Neural cell (in vitro differentiated cells): Measurements from ENCODE around the gene PRDM2. TPM values are rescaled to one million over a fixed set of nuclear protein-coding genes. Genes with fewer than 3 reads are reported as not detected.

Experiments used
- H2AFZ ChIP-seq: fragments of 200-600, 300-800 bp; sonication (generic), shearing (Covaris generic); 2 replicates; pipeline ENCODE4 v1.6.0; 2014; ENCODE audit warnings: low read depth, mild to moderate bottlenecking, antibody characterized with exemption, low read length, moderate library complexity
- H3F3A ChIP-seq: fragments of 200-600 bp; shearing (Covaris generic); 2 replicates; pipeline ENCODE4 v1.6.1; 2016; ENCODE audit warnings: mild to moderate bottlenecking, moderate library complexity, mixed read lengths, antibody characterized with exemption, low read length; ENCODE audit not compliant: insufficient read depth, poor library complexity, severe bottlenecking
- H3K27ac ChIP-seq: fragments of 200-600, 300-800 bp; sonication (generic), shearing (Covaris generic); 2 replicates; pipeline ENCODE4 v1.5.1; 2014; ENCODE audit warnings: mild to moderate bottlenecking, low read length, moderate library complexity
- H3K27me3 ChIP-seq: fragments of 300-800, 200-600 bp; sonication (generic), shearing (Covaris generic); 2 replicates; pipeline ENCODE4 v1.6.0; 2014; ENCODE audit warnings: mild to moderate bottlenecking, low read depth, low read length, moderate library complexity; ENCODE audit not compliant: insufficient read depth
- H3K36me3 ChIP-seq: fragments of 300-800, 200-600 bp; sonication (generic), shearing (Covaris generic); 2 replicates; pipeline ENCODE4 v1.5.1; 2014; ENCODE audit warnings: mild to moderate bottlenecking, antibody characterized with exemption, low read length, moderate library complexity; ENCODE audit not compliant: insufficient read depth
- H3K4me2 ChIP-seq: fragments of 300-800, 200-600 bp; sonication (generic), shearing (Covaris generic); 2 replicates; pipeline ENCODE4 v1.6.0; 2014; ENCODE audit warnings: mild to moderate bottlenecking, low read length
- H3K4me3 ChIP-seq: fragments of 300-800, 200-600 bp; sonication (generic), shearing (Covaris generic); 2 replicates; pipeline ENCODE4 v1.5.1; 2014; ENCODE audit warnings: mild to moderate bottlenecking, low read length, moderate library complexity
- H3K79me2 ChIP-seq: fragments of 200-600 bp; shearing (Covaris generic); replicated peaks from 2 replicates; pipeline ENCODE4 v1.6.0; 2014; ENCODE audit warnings: mild to moderate bottlenecking, low read length, moderate library complexity; ENCODE audit not compliant: insufficient read depth
- H3K9ac ChIP-seq: fragments of 300-800, 200-600 bp; sonication (generic), shearing (Covaris generic); 2 replicates; pipeline ENCODE4 v1.6.1; 2016; ENCODE audit warnings: mild to moderate bottlenecking, low read length, mixed read lengths
- H3K9me2 ChIP-seq: fragments of 200-600 bp; shearing (Covaris generic); 2 replicates; pipeline ENCODE4 v1.6.1; 2016; ENCODE audit warnings: mild to moderate bottlenecking, low read length, mixed read lengths; ENCODE audit not compliant: insufficient read depth
- H3K9me3 ChIP-seq: fragments of 200-600, 300-800 bp; sonication (generic), shearing (Covaris generic); 2 replicates; pipeline ENCODE4 v1.6.1; 2016; ENCODE audit warnings: mild to moderate bottlenecking, mixed run types, low read length, moderate library complexity, mixed read lengths
- H4K20me1 ChIP-seq: fragments of 200-600 bp; shearing (Covaris generic); 2 replicates; pipeline ENCODE4 v1.6.1; 2016; ENCODE audit warnings: mild to moderate bottlenecking, mixed run types; ENCODE audit not compliant: insufficient read depth
- EP300 ChIP-seq: fragments of 450-650 bp; conservative IDR thresholded peaks from 2 replicates; pipeline ENCODE4 v1.6.1; 2014; ENCODE audit warnings: antibody characterized with exemption, mild to moderate bottlenecking, moderate library complexity; ENCODE audit not compliant: poor library complexity, severe bottlenecking
- EZH2 ChIP-seq: fragments of 200-600, 300-800 bp; shearing (Covaris generic), sonication (generic); IDR thresholded peaks from 2 replicates; pipeline ENCODE4 v1.6.1; 2014; ENCODE audit warnings: antibody characterized with exemption, low read length, borderline replicate concordance, mild to moderate bottlenecking; ENCODE audit not compliant: insufficient read depth, poor library complexity, severe bottlenecking
- MXI1 ChIP-seq: fragments of 450-650 bp; conservative IDR thresholded peaks from 2 replicates; pipeline ENCODE4 v1.6.1; 2014; ENCODE audit warnings: antibody characterized with exemption, mild to moderate bottlenecking; ENCODE audit not compliant: poor library complexity, severe bottlenecking
- POLR2AphosphoS5 ChIP-seq: IDR thresholded peaks from 2 replicates; pipeline ENCODE4 v1.6.1; 2012
- RAD21 ChIP-seq: fragments of 450-650 bp; conservative IDR thresholded peaks from 2 replicates; pipeline ENCODE4 v1.6.1; 2014; ENCODE audit warnings: antibody characterized with exemption, mild to moderate bottlenecking, moderate library complexity
- SMC3 ChIP-seq: fragments of 450-650 bp; conservative IDR thresholded peaks from 2 replicates; pipeline ENCODE4 v1.6.1; 2014; ENCODE audit warnings: antibody characterized with exemption, mild to moderate bottlenecking, moderate library complexity; ENCODE audit not compliant: poor library complexity
- TAF1 ChIP-seq: IDR thresholded peaks from 2 replicates; pipeline ENCODE4 v1.6.1; 2012; ENCODE audit warnings: low read depth
- polyA plus RNA-seq: library from polyadenylated mRNA; depleted of rRNA; stranded (reverse); fragments of >200 nt; gene quantifications from 2 replicates; pipeline ENCODE4 v1.2.3, GENCODE V29; 2014
- TF ChIP-seq, protein P1 (sequence below): fragments of 450-650 bp; IDR thresholded peaks from 2 replicates; pipeline ENCODE4 v1.5.1; 2014; ENCODE audit warnings: antibody characterized with exemption, mild to moderate bottlenecking, moderate library complexity; ENCODE audit not compliant: poor library complexity, severe bottlenecking
- TF ChIP-seq, protein P2 (sequence below): IDR thresholded peaks from 2 replicates; pipeline ENCODE4 v1.6.1; 2012; ENCODE audit warnings: borderline replicate concordance

The PRDM2 gene
- polyA plus RNA-seq, 1 donor from 2014 or later = 10.7 TPM

GRCh38 chr1:13869172-13869797, 169.3 kb downstream of the PRDM2 start:
- Histone ChIP-seq H3K36me3 (no peaks in the 10 kb centered on the region), H3K4me3 (no peak overlapping the region), H4K20me1 (no peaks in the 10 kb centered on the region), H3F3A (peaks cover 5% of the 10 kb centered on the region), H3K9me2 (no peaks in the 10 kb centered on the region), H3K9ac (no peak overlapping the region), H3K27me3 (no peaks in the 10 kb centered on the region), H2AFZ (no peak overlapping the region), H3K9me3 (no peaks in the 10 kb centered on the region), H3K4me2 (no peak overlapping the region), H3K27ac (no peak overlapping the region), H3K79me2 (no peaks in the 10 kb centered on the region)
- TF ChIP-seq SMC3 (no peak), MXI1 (no peak), EP300 (no peak), TAF1 (no peak), POLR2AphosphoS5 (no peak), RAD21 (no peak), EZH2 (no peak)
- TF ChIP-seq, protein P1, sequence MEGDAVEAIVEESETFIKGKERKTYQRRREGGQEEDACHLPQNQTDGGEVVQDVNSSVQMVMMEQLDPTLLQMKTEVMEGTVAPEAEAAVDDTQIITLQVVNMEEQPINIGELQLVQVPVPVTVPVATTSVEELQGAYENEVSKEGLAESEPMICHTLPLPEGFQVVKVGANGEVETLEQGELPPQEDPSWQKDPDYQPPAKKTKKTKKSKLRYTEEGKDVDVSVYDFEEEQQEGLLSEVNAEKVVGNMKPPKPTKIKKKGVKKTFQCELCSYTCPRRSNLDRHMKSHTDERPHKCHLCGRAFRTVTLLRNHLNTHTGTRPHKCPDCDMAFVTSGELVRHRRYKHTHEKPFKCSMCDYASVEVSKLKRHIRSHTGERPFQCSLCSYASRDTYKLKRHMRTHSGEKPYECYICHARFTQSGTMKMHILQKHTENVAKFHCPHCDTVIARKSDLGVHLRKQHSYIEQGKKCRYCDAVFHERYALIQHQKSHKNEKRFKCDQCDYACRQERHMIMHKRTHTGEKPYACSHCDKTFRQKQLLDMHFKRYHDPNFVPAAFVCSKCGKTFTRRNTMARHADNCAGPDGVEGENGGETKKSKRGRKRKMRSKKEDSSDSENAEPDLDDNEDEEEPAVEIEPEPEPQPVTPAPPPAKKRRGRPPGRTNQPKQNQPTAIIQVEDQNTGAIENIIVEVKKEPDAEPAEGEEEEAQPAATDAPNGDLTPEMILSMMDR = no peak
- TF ChIP-seq, protein P2, sequence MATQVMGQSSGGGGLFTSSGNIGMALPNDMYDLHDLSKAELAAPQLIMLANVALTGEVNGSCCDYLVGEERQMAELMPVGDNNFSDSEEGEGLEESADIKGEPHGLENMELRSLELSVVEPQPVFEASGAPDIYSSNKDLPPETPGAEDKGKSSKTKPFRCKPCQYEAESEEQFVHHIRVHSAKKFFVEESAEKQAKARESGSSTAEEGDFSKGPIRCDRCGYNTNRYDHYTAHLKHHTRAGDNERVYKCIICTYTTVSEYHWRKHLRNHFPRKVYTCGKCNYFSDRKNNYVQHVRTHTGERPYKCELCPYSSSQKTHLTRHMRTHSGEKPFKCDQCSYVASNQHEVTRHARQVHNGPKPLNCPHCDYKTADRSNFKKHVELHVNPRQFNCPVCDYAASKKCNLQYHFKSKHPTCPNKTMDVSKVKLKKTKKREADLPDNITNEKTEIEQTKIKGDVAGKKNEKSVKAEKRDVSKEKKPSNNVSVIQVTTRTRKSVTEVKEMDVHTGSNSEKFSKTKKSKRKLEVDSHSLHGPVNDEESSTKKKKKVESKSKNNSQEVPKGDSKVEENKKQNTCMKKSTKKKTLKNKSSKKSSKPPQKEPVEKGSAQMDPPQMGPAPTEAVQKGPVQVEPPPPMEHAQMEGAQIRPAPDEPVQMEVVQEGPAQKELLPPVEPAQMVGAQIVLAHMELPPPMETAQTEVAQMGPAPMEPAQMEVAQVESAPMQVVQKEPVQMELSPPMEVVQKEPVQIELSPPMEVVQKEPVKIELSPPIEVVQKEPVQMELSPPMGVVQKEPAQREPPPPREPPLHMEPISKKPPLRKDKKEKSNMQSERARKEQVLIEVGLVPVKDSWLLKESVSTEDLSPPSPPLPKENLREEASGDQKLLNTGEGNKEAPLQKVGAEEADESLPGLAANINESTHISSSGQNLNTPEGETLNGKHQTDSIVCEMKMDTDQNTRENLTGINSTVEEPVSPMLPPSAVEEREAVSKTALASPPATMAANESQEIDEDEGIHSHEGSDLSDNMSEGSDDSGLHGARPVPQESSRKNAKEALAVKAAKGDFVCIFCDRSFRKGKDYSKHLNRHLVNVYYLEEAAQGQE = no peak

DNA sequence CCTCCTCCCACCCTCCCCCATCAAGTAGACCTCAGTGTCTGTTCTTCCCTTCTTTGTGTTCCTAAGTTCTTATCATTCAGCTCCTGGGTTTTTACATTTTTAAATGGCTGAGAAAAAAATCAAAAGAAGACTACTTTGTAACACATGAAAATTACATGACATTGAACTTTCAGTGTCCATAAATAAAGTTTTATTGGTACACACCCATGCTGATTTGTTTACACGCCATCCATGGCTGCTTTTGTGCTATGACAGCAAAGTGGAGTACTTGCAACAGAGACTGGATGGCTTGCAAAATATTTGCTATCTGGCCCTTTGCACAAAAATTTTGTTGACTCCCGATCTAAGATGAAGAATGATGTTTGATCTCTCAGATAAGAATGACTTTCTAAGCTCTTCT, 171.4 kb downstream of the PRDM2 start:
- Histone ChIP-seq H4K20me1 (no peaks in the 10 kb centered on the region), H3K27me3 (no peaks in the 10 kb centered on the region), H3K4me3 (no peak overlapping the region), H2AFZ (no peak overlapping the region), H3F3A (peaks cover 5% of the 10 kb centered on the region), H3K9ac (no peak overlapping the region), H3K79me2 (no peaks in the 10 kb centered on the region), H3K9me3 (no peaks in the 10 kb centered on the region), H3K4me2 (no peak overlapping the region), H3K27ac (no peak overlapping the region), H3K36me3 (no peaks in the 10 kb centered on the region), H3K9me2 (no peaks in the 10 kb centered on the region)
- TF ChIP-seq EP300 = no peak
- no peak for TF ChIP-seq TAF1
- TF ChIP-seq MXI1 = no peak
- no peak for TF ChIP-seq RAD21
- TF ChIP-seq, protein P1 = no peak
- TF ChIP-seq, protein P2 = no peak
- no peak for TF ChIP-seq EZH2
- no peak for TF ChIP-seq POLR2AphosphoS5
- no peak for TF ChIP-seq SMC3
